ENCODE measurements around the gene SIRT3. TPM values are rescaled to one million over a fixed set of nuclear protein-coding genes. Genes with fewer than 3 reads are reported as not detected.

Gene SIRT3
- total and polyA plus RNA-seq, 2 of the 4 experiments (the other 2 are of a cell fraction): 5.4 to 18.6 TPM

- H3K14ac ChIP-seq (replicated peaks; ENCODE audit: low read depth, low read length): no peak overlapping the region
- H3K4me3 ChIP-seq (ENCODE audit: insufficient read depth, low read depth, low read length): no peak overlapping the region
- in situ Hi-C loops (cut with MboI; ENCODE audit: low sequenced_read_pairs): no loop called here
- no peak overlapping the region for H3K23ac ChIP-seq (ENCODE audit: low read depth, low read length)
- H3K27ac ChIP-seq (ENCODE audit: insufficient read depth, low read length): no peak overlapping the region
- no peaks in the 10 kb centered on the region for H3K4me1 ChIP-seq (ENCODE audit: control insufficient read depth, insufficient read depth, low read length)
- WGBS, 2 experiments (ENCODE audit: extremely low coverage in 2 of 2, insufficient read length in 1 of 2): 55% methylated on average over 6 of the region's 14 CpGs; no CpG with 5 or more reads in 1 of the 2 experiments
- H4K91ac ChIP-seq (ENCODE audit: insufficient read depth, low read depth, low read length): no peak overlapping the region
- H3K36me3 ChIP-seq (ENCODE audit: control insufficient read depth, insufficient read depth, low read length): peaks cover 17% of the 10 kb centered on the region
- CTCF ChIA-PET: no interaction called here
- DNase-seq (no peak), ATAC-seq (ENCODE audit: low read depth) (no peak)
- no peak overlapping the region for H3K56ac ChIP-seq (ENCODE audit: extremely low read depth, insufficient read depth, low read length)
- intact Hi-C loops (cut with micrococcal nuclease): no loop called here
- no peak overlapping the region for H3K9ac ChIP-seq (ENCODE audit: low read depth, low read length)
- H2BK120ac ChIP-seq (ENCODE audit: low read depth, low read length): no peak overlapping the region
- H2BK20ac ChIP-seq (ENCODE audit: low read depth, low read length): no peak overlapping the region
- no peak overlapping the region for H3K18ac ChIP-seq (ENCODE audit: low read depth, low read length)
- H3K4ac ChIP-seq (ENCODE audit: low read depth, low read length): no peak overlapping the region
- no peak for TF ChIP-seq MAZ (IDR thresholded peaks at IDR 0.05; ENCODE audit: borderline replicate concordance, low read depth, low read length)
- no peak for TF ChIP-seq SMC3 (IDR thresholded peaks at IDR 0.05; ENCODE audit: low read depth, low read length)
- TF ChIP-seq, protein P1, sequence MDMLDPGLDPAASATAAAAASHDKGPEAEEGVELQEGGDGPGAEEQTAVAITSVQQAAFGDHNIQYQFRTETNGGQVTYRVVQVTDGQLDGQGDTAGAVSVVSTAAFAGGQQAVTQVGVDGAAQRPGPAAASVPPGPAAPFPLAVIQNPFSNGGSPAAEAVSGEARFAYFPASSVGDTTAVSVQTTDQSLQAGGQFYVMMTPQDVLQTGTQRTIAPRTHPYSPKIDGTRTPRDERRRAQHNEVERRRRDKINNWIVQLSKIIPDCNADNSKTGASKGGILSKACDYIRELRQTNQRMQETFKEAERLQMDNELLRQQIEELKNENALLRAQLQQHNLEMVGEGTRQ (IDR thresholded peaks at IDR 0.05; ENCODE audit: low read depth, low read length): no peak
- TF ChIP-seq RFX5 (IDR thresholded peaks at IDR 0.05; ENCODE audit: low read depth, low read length): no peak
- no peak for TF ChIP-seq CTCF (conservative IDR thresholded peaks at IDR 0.05; ENCODE audit: low read depth, low read length)
- TF ChIP-seq POLR2A (IDR thresholded peaks at IDR 0.05; ENCODE audit: low read depth, low read length): no peak
- TF ChIP-seq RAD21 (IDR thresholded peaks at IDR 0.05; ENCODE audit: low read length): no peak
- TF ChIP-seq RCOR1 (IDR thresholded peaks at IDR 0.05; ENCODE audit: insufficient replicate concordance, low read length): no peak
- TF ChIP-seq ELK1 (IDR thresholded peaks at IDR 0.05; ENCODE audit: borderline replicate concordance, low read depth, low read length): no peak
- TF ChIP-seq MXI1 (IDR thresholded peaks at IDR 0.05; ENCODE audit: borderline replicate concordance, low read depth, low read length): no peak
- TF ChIP-seq FOS (IDR thresholded peaks at IDR 0.05; ENCODE audit: low read depth, low read length): no peak
- TF ChIP-seq MAFK (IDR thresholded peaks at IDR 0.05; ENCODE audit: low read depth, low read length): no peak
- TF ChIP-seq BHLHE40 (IDR thresholded peaks at IDR 0.05; ENCODE audit: low read depth, low read length): no peak
- no peak for TF ChIP-seq CEBPB (IDR thresholded peaks at IDR 0.05; ENCODE audit: low read depth, low read length)
- TF ChIP-seq CHD1 (IDR thresholded peaks at IDR 0.05; ENCODE audit: low read depth, low read length): no peak
- TF ChIP-seq NFE2L2 (IDR thresholded peaks at IDR 0.05; ENCODE audit: low read depth, low read length): no peak
- no peak overlapping the region for H2AFZ ChIP-seq (replicated peaks; ENCODE audit: low read length, poor library complexity)
- no peaks in the 10 kb centered on the region; the same call in 1 of the 2 replicates for H3K9me1 ChIP-seq (ENCODE audit: insufficient read depth, low read length)
- no peak overlapping the region for H2BK15ac ChIP-seq (ENCODE audit: low read depth, low read length)
- no peaks in the 10 kb centered on the region; the same call in 1 of the 2 replicates for H4K20me1 ChIP-seq (ENCODE audit: insufficient read depth, low read length)
- no peak overlapping the region for H2AK5ac ChIP-seq (ENCODE audit: low read depth, low read length)
- peaks cover 10% of the 10 kb centered on the region for H3K27me3 ChIP-seq (ENCODE audit: control insufficient read depth, insufficient read depth, low read length)
- no peak overlapping the region for H4K5ac ChIP-seq (ENCODE audit: low read depth, low read length)
- H2AK9ac ChIP-seq (replicated peaks; ENCODE audit: low read depth, low read length, poor library complexity): no peak overlapping the region
- H2BK5ac ChIP-seq (ENCODE audit: low read depth, low read length, poor library complexity, severe bottlenecking): no peak overlapping the region
- H3K79me1 ChIP-seq (ENCODE audit: low read depth in 1 of 2, low read length in 2 of 2): no peaks in the 10 kb centered on the region; a peak in 1 of 4 replicates
- H3K9me3 ChIP-seq (ENCODE audit: control insufficient read depth, insufficient read depth, low read length): no peaks in the 10 kb centered on the region
- POLR2A ChIA-PET (ENCODE audit: unreplicated experiment): no interaction called here
- BruUV-seq (replicated peaks): no TSS peak
- H3K4me2 ChIP-seq (ENCODE audit: low read depth, low read length): no peak overlapping the region
- dilution Hi-C loops (cut with HindIII; ENCODE audit: low sequenced_read_pairs, unreplicated experiment): no loop called here
- H4K8ac ChIP-seq (ENCODE audit: low read depth in 2 of 2, low read length in 2 of 2): no peak overlapping the region
Measured at GRCh38 chr11:256952-257737, 21.0 kb upstream of the SIRT3 start.

Data from IMR-90 (cell line).